MM.1S (cell line): Measurements from ENCODE around the gene NBEA.

ENCODE experiments used
- EZH2 ChIP-seq: fragments of 300-600 bp; sonication (generic); optimal IDR thresholded peaks from 2 replicates; pipeline ENCODE3; 2017; ENCODE audit warnings: low read depth, mild to moderate bottlenecking, antibody characterized with exemption, low read length, mixed read lengths
- EZH2phosphoT487 ChIP-seq: fragments of 300-600 bp; sonication (generic); IDR thresholded peaks from 2 replicates; pipeline ENCODE4 v1.6.1; 2018; ENCODE audit warnings: antibody characterized with exemption, low read length
- TF ChIP-seq, protein P1 (sequence below): fragments of 300-600 bp; sonication (generic); IDR thresholded peaks from 2 replicates; pipeline ENCODE4 v1.5.1; 2016; ENCODE audit warnings: antibody characterized with exemption, low read length, mixed read lengths

DNA sequence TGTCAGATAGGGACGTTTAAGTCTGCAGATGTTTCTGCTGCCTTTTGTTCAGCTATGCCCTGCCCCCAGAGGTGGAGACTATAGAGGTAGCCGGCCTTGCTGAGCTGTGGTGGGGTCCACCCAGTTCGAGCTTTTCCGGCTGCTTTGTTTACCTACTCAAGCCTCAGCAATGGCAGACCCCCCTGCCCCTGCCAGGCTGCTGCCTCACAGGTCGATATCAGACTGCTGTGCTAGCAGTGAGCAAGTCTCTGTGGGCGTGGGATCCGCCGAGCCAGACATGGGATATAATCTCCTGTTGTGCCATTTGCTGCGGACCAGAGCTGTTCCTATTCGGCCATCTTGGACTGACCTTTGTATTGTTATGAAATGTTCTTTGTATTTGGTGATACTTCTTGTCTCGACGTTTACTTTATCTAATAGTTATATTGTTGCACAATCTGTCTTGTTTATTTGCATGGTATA, 46.3 kb downstream of the NBEA start:
- TF ChIP-seq, protein P1, sequence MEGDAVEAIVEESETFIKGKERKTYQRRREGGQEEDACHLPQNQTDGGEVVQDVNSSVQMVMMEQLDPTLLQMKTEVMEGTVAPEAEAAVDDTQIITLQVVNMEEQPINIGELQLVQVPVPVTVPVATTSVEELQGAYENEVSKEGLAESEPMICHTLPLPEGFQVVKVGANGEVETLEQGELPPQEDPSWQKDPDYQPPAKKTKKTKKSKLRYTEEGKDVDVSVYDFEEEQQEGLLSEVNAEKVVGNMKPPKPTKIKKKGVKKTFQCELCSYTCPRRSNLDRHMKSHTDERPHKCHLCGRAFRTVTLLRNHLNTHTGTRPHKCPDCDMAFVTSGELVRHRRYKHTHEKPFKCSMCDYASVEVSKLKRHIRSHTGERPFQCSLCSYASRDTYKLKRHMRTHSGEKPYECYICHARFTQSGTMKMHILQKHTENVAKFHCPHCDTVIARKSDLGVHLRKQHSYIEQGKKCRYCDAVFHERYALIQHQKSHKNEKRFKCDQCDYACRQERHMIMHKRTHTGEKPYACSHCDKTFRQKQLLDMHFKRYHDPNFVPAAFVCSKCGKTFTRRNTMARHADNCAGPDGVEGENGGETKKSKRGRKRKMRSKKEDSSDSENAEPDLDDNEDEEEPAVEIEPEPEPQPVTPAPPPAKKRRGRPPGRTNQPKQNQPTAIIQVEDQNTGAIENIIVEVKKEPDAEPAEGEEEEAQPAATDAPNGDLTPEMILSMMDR: no peak
- TF ChIP-seq EZH2phosphoT487 (no peak), EZH2 (no peak)
